CD4-positive, alpha-beta T cell treated with Interleukin-2 at 100 ng/mL for 4 hours (primary cell): ENCODE measurements around the gene DAB2.
"Not testable (repeated sequence)": the region's sequence is repeated elsewhere in the genome, so short reads cannot be mapped to it uniquely, and the experiment has no call there.

Experiments used
- DNase-seq: peaks from one replicate; pipeline ENCODE4 v3.0.0-alpha.2; 2020; ENCODE audit warnings: low spot score

Gene DAB2

DNA sequence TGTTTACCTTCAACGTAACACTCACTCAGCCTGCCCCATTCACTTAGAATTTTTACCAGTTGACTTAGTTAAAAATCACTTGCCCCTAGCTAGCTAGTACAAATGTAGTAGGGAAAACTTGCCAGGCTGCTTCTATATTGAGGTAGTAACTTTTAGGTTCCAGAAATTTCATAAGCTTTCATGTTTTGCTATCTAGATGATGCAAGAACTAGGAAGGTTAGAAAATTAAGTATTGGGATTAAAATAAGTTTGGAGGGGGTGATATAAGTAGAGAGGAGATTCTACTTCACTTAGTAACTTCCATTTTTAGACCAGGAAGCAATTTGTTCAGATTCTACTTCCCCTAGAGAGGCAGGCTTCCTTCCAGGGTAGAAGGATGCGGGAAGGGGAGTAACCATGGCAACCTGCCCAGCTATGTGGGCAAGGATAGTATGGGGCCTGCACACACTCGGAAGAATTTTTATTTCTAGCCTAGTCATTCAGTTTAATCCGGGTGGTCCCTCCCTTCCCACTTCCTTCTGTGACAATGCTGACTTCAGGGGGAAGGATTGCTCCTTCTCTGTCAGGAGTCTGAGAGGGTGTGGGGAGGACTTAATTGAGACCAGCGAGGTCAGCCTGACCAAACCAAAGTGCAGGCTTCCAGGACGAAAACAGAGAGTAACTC is 4.2 kb downstream of the DAB2 start:
- no peak for DNase-seq

- no peak for DNase-seq
Measured at GRCh38 chr5:39419796-39420195, 5.0 kb downstream of the DAB2 start.

- DNase-seq = no peak
Measured at GRCh38 chr5:39417979-39418378, 6.8 kb downstream of the DAB2 start.

GRCh38 chr5:39415201-39415600 is 9.6 kb downstream of the DAB2 start:
- no peak for DNase-seq

- no peak for DNase-seq
Measured at GRCh38 chr5:39414426-39414825, 10.4 kb downstream of the DAB2 start.

GRCh38 chr5:39413771-39414170 is 11.0 kb downstream of the DAB2 start:
- no peak for DNase-seq

DNA sequence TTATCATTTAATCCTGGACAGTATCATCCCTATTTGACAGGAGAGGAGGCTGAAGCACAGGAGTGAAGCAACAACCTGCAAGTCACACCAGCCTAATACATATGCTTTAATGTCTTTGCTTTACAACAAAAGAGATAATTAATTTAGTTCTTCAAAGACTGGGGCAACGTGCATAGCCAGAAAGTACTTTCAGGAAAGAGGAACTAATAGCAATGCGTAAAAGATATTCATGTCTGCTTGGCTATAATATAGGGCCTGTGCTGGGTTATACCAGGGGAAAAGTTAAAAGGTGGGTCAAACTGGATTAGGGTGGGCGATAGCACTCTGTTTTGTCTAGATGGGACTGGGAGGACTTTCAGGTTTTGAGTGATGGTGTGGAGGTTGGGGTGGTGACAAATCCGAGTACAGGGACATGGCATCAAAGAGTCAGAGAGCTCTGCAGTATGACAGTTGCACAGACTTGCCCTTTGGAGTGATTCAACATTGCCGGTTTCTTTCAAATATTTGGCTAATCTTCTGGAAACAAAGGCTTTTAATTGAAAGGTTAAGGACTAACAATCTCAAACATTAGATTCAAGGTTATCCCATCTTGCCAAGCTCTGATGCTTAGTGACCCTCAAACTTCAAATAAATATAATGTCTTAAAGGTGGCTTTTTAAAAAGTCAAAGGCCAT is 11.9 kb downstream of the DAB2 start:
- no peak for DNase-seq

GRCh38 chr5:39411985-39412384 is 12.8 kb downstream of the DAB2 start:
- DNase-seq = no peak

GRCh38 chr5:39411061-39411460 is 13.7 kb downstream of the DAB2 start:
- DNase-seq = no peak

- no peak for DNase-seq
Measured at GRCh38 chr5:39409033-39409432, 15.7 kb downstream of the DAB2 start.

GRCh38 chr5:39405083-39405843 is 19.5 kb downstream of the DAB2 start:
- no peak for DNase-seq

DNA sequence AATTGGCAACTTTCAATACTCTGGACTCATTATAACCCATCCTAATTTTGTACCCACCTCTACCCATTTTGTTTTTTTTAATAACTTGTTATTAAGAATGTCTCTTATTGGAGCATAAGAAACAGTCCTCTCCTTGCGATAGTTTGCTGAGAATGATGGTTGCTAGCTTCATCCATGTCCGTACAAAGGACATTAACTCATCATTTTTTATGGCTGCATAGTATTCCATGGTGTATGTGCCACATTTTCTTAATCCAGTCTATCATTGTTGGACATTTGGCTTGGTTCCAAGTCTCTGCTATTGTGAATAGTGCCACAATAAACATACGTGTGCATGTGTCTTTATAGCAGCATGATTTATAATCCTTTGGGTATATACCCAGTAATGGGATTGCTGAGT is 21.0 kb downstream of the DAB2 start:
- not testable (repeated sequence) for DNase-seq

DNA sequence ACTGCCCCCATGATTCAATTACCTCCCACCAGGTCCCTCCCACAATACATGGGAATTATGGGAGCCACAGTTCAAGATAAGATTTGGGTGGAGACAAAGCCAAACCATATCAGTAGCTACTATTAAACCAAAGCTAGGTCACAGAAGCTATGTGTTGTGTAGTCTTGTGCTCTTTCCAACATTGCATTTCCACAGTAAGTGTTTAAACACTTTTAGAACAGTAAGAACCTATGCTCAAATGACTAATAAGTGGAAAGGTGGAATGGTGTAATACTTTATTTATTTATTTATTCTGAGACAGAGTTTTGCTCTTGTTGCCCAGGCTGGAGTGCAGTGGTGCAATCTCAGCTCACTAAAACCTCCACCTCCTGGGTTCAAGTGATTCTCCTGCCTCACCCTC is 22.6 kb downstream of the DAB2 start:
- not testable (repeated sequence) for DNase-seq

- DNase-seq = no peak
Measured at GRCh38 chr5:39400713-39401578, 23.8 kb downstream of the DAB2 start.

DNA sequence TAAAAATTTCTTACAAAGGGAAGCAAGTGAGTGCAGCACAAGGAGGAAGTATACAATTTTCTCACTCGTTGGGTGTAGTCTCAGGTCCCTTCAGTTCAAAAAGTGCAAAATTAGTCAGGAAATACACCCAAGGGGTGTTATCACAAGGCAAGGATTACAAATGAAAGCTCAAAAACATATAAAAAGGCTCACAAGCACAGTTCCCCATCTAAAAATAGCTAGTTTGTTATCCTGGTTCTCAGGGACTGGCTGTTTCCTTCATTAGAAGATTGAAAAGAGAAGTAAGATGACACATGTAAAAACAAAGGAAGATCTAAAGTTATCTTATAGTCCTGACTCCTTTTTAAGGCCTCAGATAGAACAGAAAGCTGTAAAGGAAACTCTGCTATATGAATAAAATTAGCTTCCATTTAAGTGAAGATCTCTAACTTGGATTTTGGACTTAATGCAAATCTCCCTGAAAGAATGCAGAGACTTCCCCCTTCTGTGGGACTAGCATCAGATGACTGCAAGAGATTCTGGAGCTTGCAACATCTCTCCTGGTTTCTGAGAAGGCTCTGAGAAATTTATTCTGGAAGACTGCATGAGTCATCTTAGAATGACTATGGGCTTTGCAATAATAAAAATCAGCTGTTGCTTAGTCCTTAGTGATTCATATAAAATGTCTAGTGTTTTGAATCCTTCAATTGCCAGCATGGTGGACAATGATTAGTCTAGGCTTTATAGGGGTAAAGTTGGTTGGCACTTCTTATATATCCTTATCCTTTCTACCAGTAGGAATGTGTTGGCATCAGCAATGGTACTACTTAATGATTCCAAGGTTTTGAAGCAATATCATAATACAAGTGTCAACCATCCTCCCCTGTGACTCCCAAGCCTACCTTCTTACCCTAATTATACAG is 25.4 kb downstream of the DAB2 start:
- DNase-seq = peak; percentile 1

- no peak for DNase-seq
Measured at GRCh38 chr5:39396843-39397242, 27.9 kb downstream of the DAB2 start.

DNA sequence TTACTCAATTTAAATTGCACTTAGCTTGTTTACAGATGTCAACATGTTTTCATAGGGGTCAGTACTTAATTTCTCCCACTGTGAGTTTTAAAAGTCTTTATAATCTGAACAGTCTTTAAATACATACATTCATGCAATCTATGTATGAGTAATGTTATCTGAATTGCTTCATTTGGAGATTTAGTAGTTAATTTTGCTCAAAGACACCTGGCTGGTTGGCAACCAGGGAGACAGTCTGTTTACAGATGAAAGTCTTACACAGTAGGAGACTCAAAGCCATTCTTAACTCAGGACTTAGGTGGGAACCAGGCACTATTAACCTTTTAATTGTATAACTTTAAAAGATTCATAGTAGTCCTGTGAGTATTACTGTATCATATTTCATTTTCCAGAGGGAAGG is 29.3 kb downstream of the DAB2 start:
- DNase-seq = no peak

DNA sequence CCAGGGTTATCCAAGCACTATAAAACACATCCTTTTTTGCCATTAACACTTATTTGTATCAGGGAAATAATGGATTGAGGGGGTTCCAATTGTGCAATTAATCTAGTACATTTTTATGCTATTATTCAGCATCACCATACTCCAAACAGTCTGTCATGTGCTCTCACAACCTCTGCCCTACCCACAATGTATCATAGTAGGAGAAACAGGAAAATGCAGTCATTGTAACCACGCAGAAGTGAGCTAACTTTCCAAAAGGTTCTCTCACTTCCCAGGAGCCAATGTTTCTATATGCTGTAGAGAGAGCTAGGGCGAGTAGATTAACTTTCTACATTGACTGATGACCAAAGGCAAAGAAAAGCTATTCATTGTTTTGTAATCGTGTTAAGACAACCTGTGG is 29.8 kb downstream of the DAB2 start:
- DNase-seq = no peak

GRCh38 chr5:39390945-39391344 is 33.8 kb downstream of the DAB2 start:
- no peak for DNase-seq

DNA sequence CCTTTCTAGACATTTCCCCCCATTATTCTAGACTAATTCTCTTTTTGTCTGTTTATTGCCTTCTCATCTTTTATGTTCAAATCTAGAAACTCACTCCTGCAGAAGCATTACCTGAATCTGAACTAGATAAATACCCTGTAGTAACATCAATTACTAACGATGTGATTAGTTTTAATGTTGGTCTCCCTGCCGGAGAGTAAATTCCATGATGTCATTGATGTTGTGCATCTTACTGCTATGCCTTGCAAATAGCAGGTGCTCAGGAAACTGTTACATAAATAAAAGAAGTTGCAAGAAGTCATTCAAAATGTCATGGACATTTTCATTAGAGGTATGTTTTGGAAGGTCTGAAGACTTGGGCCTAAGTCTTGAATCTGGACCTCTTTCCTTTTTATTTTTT is 37.5 kb downstream of the DAB2 start:
- no peak for DNase-seq

GRCh38 chr5:39384271-39384670 is 40.5 kb downstream of the DAB2 start:
- no peak for DNase-seq
